Hepatocyte (in vitro differentiated cells): ENCODE results near the gene TPD52L2. TPM values are rescaled to one million over a fixed set of nuclear protein-coding genes. Genes with fewer than 3 reads are reported as not detected.

Experiments used
- DNase-seq: peaks from one replicate; pipeline ENCODE4 v3.0.0-alpha.2; 2016; ENCODE audit warnings: low spot score
- H2AFZ ChIP-seq: fragments of 200-600 bp; sonication (generic); 2 replicates; pipeline ENCODE4 v1.6.0; 2016; ENCODE audit warnings: antibody characterized with exemption, mild to moderate bottlenecking
- H3K27ac ChIP-seq: fragments of 200-600 bp; sonication (generic); 2 replicates; pipeline ENCODE4 v1.5.1; 2016; ENCODE audit warnings: mild to moderate bottlenecking
- H3K27me3 ChIP-seq: fragments of 200-600 bp; sonication (generic); 2 replicates; pipeline ENCODE4 v1.6.1; 2016
- H3K36me3 ChIP-seq: fragments of 200-600 bp; sonication (generic); replicated peaks from 2 replicates; pipeline ENCODE4 v1.5.1; 2016; ENCODE audit warnings: low read depth; ENCODE audit not compliant: insufficient read depth
- H3K4me1 ChIP-seq: fragments of 200-600 bp; sonication (generic); 2 replicates; pipeline ENCODE4 v1.5.1; 2016; ENCODE audit warnings: mild to moderate bottlenecking, moderate library complexity; ENCODE audit not compliant: insufficient read depth
- H3K4me2 ChIP-seq: fragments of 200-600 bp; sonication (generic); 2 replicates; pipeline ENCODE4 v1.6.0; 2016
- H3K4me3 ChIP-seq: fragments of 200-600 bp; sonication (generic); 2 replicates; pipeline ENCODE4 v1.5.1; 2016; ENCODE audit warnings: mild to moderate bottlenecking
- H3K79me2 ChIP-seq: fragments of 200-600 bp; sonication (generic); 2 replicates; pipeline ENCODE4 v1.6.0; 2017; ENCODE audit warnings: mild to moderate bottlenecking
- H3K9me2 ChIP-seq: fragments of 200-600 bp; sonication (generic); replicated peaks from 2 replicates; pipeline ENCODE4 v1.6.0; 2017; ENCODE audit warnings: mild to moderate bottlenecking; ENCODE audit not compliant: insufficient read depth
- H3K9me3 ChIP-seq: fragments of 200-600 bp; sonication (generic); 2 replicates; pipeline ENCODE4 v1.5.1; 2016; ENCODE audit warnings: low read depth, mild to moderate bottlenecking
- H4K20me1 ChIP-seq: fragments of 200-600 bp; sonication (generic); 2 replicates; pipeline ENCODE4 v1.6.0; 2016; ENCODE audit warnings: mild to moderate bottlenecking; ENCODE audit not compliant: insufficient read depth, poor library complexity, severe bottlenecking
- EZH2 ChIP-seq: fragments of 200-600 bp; sonication (generic); IDR thresholded peaks from 2 replicates; pipeline ENCODE4 v1.6.1; 2016; ENCODE audit warnings: antibody characterized with exemption, mild to moderate bottlenecking, borderline replicate concordance
- EZH2phosphoT487 ChIP-seq: fragments of 200-600 bp; sonication (generic); IDR thresholded peaks from one replicate; pipeline ENCODE4 v1.6.1; 2018; ENCODE audit warnings: antibody characterized with exemption, mild to moderate bottlenecking, low read depth, moderate library complexity; ENCODE audit not compliant: unreplicated experiment, severe bottlenecking
- WGBS: methylation state at CpG from one replicate; pipeline ENCODE4 v1.1.6; 2016; ENCODE audit warnings: low lambda C conversion rate; ENCODE audit errors: missing lambda C conversion rate; 5-methylcytosine and 5-hydroxymethylcytosine counted together
- polyA plus RNA-seq: library from polyadenylated mRNA; unstranded; fragments of >200 nt; fragmentation: Nextera tagmentation; extraction: Ambion mirVana; gene quantifications from 2 replicates; pipeline ENCODE4 v1.2.1, GENCODE V29; 2016
- total RNA-seq: library from RNA; depleted of rRNA; stranded (reverse); fragments of >200 nt; gene quantifications from 2 replicates; pipeline ENCODE4 v1.2.3, GENCODE V29; 2014
- TF ChIP-seq, protein P1 (sequence below): fragments of 200-600 bp; sonication (generic); IDR thresholded peaks from 2 replicates; pipeline ENCODE4 v1.5.1; 2016; ENCODE audit warnings: antibody characterized with exemption, mild to moderate bottlenecking; ENCODE audit not compliant: poor library complexity

Gene TPD52L2
- total and polyA plus RNA-seq, 2 experiments from 2014 or later: 83.2 to 93.8 TPM

DNA sequence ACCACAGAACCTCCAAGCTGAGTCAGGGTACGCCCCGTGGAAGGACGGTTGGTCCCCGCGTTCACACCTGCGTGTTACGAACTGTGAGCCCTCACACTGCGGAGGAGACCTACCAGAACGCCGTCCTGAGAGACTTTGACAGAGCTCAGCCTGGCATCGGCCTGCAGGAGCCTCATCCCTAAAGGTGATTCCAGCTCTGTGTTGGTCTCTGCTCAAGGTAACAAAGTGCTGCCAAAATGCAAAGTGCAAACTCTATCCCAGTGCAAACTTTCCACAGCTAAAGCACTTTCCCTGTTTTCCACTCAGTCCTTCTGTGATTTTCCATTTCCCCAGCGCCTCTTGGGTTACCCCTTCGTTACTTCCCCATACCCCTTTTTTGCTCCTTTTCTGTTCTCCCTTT is 25.4 kb upstream of the TPD52L2 start:
- no peaks in the 10 kb centered on the region for H3K36me3 ChIP-seq
- H3K9me3 ChIP-seq: no peaks in the 10 kb centered on the region
- peaks cover 2% of the 10 kb centered on the region for H3K4me1 ChIP-seq
- no peak overlapping the region for H3K4me2 ChIP-seq
- no peaks in the 10 kb centered on the region for H4K20me1 ChIP-seq
- no peak overlapping the region for H3K4me3 ChIP-seq
- H3K79me2 ChIP-seq: no peaks in the 10 kb centered on the region
- DNase-seq: no peak
- no peak for TF ChIP-seq EZH2
- TF ChIP-seq, protein P1, sequence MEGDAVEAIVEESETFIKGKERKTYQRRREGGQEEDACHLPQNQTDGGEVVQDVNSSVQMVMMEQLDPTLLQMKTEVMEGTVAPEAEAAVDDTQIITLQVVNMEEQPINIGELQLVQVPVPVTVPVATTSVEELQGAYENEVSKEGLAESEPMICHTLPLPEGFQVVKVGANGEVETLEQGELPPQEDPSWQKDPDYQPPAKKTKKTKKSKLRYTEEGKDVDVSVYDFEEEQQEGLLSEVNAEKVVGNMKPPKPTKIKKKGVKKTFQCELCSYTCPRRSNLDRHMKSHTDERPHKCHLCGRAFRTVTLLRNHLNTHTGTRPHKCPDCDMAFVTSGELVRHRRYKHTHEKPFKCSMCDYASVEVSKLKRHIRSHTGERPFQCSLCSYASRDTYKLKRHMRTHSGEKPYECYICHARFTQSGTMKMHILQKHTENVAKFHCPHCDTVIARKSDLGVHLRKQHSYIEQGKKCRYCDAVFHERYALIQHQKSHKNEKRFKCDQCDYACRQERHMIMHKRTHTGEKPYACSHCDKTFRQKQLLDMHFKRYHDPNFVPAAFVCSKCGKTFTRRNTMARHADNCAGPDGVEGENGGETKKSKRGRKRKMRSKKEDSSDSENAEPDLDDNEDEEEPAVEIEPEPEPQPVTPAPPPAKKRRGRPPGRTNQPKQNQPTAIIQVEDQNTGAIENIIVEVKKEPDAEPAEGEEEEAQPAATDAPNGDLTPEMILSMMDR: no peak
- no peak for TF ChIP-seq EZH2phosphoT487
- H3K27me3 ChIP-seq: no peaks in the 10 kb centered on the region
- WGBS: 86% methylated on average over 12 of the region's 13 CpGs
- no peaks in the 10 kb centered on the region for H3K9me2 ChIP-seq
- no peak overlapping the region for H3K27ac ChIP-seq
- H2AFZ ChIP-seq: no peak overlapping the region

- Histone ChIP-seq H3K4me2 (no peak overlapping the region), H3K36me3 (no peaks in the 10 kb centered on the region), H3K9me2 (no peaks in the 10 kb centered on the region), H3K4me3 (no peak overlapping the region), H3K4me1 (no peaks in the 10 kb centered on the region), H3K79me2 (no peaks in the 10 kb centered on the region), H2AFZ (no peak overlapping the region), H3K27ac (no peak overlapping the region), H3K27me3 (no peaks in the 10 kb centered on the region), H3K9me3 (no peaks in the 10 kb centered on the region), H4K20me1 (no peaks in the 10 kb centered on the region)
- TF ChIP-seq EZH2 (no peak), EZH2phosphoT487 (no peak)
- TF ChIP-seq, protein P1: no peak
- 82% methylated on average over 11 of the region's 11 CpGs for WGBS
- no peak for DNase-seq
These were observed 24.7 kb upstream of the TPD52L2 start for GRCh38 chr20:63840405-63840828.

DNA sequence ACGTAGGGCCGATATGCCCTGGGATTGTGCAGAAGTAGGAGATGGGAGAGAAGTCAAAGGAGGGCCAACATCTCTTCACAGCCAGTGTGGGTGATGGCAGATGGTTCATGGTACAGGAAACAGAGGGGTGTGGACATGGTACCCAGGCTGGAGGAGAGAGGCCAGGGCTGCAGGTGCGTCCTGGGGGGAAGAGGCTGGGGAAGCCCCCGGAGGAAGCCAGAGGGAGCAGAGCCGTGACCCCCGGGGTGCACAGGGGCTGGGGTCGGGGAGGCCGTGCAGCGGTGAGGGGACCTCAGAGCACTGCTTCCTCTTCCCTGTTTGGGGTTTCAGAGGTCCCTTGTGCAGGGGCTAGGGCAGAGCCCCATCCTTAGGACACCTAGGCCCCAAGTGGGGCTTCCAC is 22.8 kb upstream of the TPD52L2 start:
- no peaks in the 10 kb centered on the region for H4K20me1 ChIP-seq
- H3K9me3 ChIP-seq: no peaks in the 10 kb centered on the region
- H3K27ac ChIP-seq: no peak overlapping the region
- TF ChIP-seq, protein P1: no peak
- TF ChIP-seq EZH2: no peak
- H3K4me1 ChIP-seq: peaks cover 16% of the 10 kb centered on the region
- no peak overlapping the region for H2AFZ ChIP-seq
- no peaks in the 10 kb centered on the region for H3K79me2 ChIP-seq
- DNase-seq: no peak
- no peak overlapping the region for H3K4me3 ChIP-seq
- H3K27me3 ChIP-seq: no peaks in the 10 kb centered on the region
- 95% methylated on average over 3 of the region's 9 CpGs for WGBS
- no peaks in the 10 kb centered on the region for H3K36me3 ChIP-seq
- no peaks in the 10 kb centered on the region for H3K9me2 ChIP-seq
- H3K4me2 ChIP-seq: no peak overlapping the region

- H2AFZ ChIP-seq: no peak overlapping the region
- WGBS: 88% methylated on average over 12 of the region's 12 CpGs
- no peak overlapping the region for H3K4me2 ChIP-seq
- DNase-seq: no peak
- no peaks in the 10 kb centered on the region for H3K9me3 ChIP-seq
- H3K9me2 ChIP-seq: no peaks in the 10 kb centered on the region
- no peaks in the 10 kb centered on the region for H3K36me3 ChIP-seq
- no peak overlapping the region for H3K27ac ChIP-seq
- H4K20me1 ChIP-seq: no peaks in the 10 kb centered on the region
- no peaks in the 10 kb centered on the region for H3K27me3 ChIP-seq
- no peaks in the 10 kb centered on the region for H3K79me2 ChIP-seq
- H3K4me3 ChIP-seq: no peak overlapping the region
- TF ChIP-seq EZH2 (no peak), EZH2phosphoT487 (no peak)
- TF ChIP-seq, protein P1: no peak
- peaks cover 19% of the 10 kb centered on the region for H3K4me1 ChIP-seq
These were observed 21.8 kb upstream of the TPD52L2 start for GRCh38 chr20:63843222-63843621.
